Measurements from ENCODE around the gene CYP4F11.
"Not testable (repeated sequence)": the region's sequence is repeated elsewhere in the genome, so short reads cannot be mapped to it uniquely, and the experiment has no call there.

CYP4F11 gene, protein sequence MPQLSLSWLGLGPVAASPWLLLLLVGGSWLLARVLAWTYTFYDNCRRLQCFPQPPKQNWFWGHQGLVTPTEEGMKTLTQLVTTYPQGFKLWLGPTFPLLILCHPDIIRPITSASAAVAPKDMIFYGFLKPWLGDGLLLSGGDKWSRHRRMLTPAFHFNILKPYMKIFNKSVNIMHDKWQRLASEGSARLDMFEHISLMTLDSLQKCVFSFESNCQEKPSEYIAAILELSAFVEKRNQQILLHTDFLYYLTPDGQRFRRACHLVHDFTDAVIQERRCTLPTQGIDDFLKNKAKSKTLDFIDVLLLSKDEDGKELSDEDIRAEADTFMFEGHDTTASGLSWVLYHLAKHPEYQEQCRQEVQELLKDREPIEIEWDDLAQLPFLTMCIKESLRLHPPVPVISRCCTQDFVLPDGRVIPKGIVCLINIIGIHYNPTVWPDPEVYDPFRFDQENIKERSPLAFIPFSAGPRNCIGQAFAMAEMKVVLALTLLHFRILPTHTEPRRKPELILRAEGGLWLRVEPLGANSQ

DNA sequence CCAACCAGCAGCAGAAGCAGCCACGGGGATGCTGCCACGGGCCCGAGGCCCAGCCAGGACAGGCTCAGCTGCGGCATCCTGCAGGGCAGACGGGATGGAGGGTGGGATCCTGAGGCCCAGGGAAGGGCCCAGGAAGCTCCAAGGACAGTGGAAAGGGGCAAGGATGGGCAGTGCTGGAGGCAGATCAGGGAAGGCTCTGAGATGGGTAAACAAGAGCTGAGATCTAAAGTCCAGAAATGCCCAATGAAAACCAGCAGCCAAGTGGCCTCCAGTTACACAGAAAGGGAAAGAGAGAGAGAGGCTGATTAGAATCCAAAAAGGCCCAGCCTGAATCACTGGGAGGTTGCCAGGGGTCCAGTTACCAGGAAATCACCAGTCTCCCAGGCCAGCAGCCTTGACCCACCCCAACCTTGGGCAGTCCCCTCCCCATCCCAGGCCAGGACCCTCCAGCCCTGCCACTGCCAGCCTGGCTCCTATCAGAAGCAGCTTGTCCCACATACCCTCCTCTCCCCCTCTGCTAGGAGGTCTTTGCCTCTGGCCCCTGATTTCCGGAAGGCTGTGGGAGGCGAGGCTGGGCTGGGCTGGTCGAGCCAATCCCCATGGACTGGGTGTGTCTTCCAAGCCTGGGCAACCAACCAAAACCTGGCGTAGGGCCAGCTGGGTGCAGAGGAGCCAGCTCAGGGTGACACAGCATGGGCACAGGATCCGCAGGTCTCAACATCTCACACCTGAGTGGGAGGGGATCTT lies at the start of gene CYP4F11:
CYP4F11 (minus strand) TSS at position 198 of the 747 bp plus-strand sequence; CDS start at position 77, 121 bp downstream.
- H3K9me3 ChIP-seq: peaks cover 0 to 8% (median 6%) of the 10 kb centered on the region in 3 donors
- peaks cover 0 to 27% (median 16%) of the 10 kb centered on the region in 4 donors for H3K4me1 ChIP-seq
- H3K4me3 ChIP-seq: peak within 1 kb of the TSS; percentile 28 to 45

DNA sequence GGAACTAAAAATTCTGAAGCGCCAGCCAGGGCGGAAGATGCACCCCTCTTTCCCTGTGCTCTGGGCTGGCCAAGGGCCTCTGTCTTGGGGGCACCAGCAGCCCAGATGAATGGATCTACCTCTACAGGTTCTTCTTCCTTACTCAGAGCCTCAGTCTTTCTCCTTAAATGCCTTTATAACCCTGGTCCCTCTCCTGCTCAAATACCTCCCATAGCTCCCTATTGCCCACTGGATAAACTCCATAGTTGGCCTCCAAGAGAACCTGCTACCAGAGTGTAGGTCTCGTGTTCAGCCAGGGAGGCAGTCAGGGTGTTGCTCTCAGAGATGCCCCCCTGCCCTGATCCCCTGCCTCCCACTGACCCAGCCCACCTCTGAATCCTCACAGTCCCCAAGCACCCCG lies 45.0 kb upstream of the CYP4F11 start:
- H3K9me3 ChIP-seq: peaks cover 0 to 20% (median 11%) of the 10 kb centered on the region in 3 donors
- H3K27me3 ChIP-seq: peaks cover 0 to 35% of the 10 kb centered on the region in 2 donors
- H3K4me3 ChIP-seq: no peak overlapping the region
- H3K27ac ChIP-seq: no peak overlapping the region
- H3K36me3 ChIP-seq: no peaks in the 10 kb centered on the region
- DNase-seq: no peak
- intact Hi-C loops (cut with DNase I; ENCODE audit: low total_unique reads): no loop called here
- TF ChIP-seq, protein P1, sequence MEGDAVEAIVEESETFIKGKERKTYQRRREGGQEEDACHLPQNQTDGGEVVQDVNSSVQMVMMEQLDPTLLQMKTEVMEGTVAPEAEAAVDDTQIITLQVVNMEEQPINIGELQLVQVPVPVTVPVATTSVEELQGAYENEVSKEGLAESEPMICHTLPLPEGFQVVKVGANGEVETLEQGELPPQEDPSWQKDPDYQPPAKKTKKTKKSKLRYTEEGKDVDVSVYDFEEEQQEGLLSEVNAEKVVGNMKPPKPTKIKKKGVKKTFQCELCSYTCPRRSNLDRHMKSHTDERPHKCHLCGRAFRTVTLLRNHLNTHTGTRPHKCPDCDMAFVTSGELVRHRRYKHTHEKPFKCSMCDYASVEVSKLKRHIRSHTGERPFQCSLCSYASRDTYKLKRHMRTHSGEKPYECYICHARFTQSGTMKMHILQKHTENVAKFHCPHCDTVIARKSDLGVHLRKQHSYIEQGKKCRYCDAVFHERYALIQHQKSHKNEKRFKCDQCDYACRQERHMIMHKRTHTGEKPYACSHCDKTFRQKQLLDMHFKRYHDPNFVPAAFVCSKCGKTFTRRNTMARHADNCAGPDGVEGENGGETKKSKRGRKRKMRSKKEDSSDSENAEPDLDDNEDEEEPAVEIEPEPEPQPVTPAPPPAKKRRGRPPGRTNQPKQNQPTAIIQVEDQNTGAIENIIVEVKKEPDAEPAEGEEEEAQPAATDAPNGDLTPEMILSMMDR (IDR thresholded peaks at IDR 0.05): no peak
- H3K4me1 ChIP-seq: no peaks in the 10 kb centered on the region

More for the DNA sequence above, at the start of gene CYP4F11:
- TF ChIP-seq, protein P1 (IDR thresholded peaks at IDR 0.05): no peak
- peaks cover 0 to 2% of the 10 kb centered on the region in 2 donors for H3K27me3 ChIP-seq
- intact Hi-C loops (cut with DNase I; ENCODE audit: low total_unique reads): no loop called here
- peak; percentile 65 to 89 for DNase-seq
- peak within 1 kb of the TSS; percentile 73 to 87 for H3K27ac ChIP-seq
- no peaks in the 10 kb centered on the region for H3K36me3 ChIP-seq

DNA sequence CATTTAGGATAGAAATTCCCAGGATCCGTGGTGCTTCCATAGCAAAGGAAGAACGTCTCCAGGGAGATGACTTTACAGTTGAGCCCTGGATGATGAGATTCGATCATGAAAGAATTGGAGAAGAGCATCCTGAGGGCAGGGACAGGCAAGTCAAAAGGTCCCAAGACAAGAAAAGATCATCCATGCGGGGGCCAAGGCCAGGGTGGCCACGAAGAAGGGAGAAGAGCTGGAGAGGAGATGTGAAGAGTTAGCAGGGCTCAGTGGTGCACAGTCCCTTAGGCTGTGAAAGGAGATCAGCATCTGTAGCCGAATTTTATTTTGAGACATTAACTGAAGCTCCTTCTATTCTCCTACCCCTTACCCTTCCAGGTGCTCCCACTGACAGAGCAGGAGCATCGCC lies 43.4 kb upstream of the CYP4F11 start:
- Histone ChIP-seq H3K27ac (no peak overlapping the region), H3K27me3 (peaks cover 0 to 35% of the 10 kb centered on the region in 2 donors), H3K4me3 (no peak overlapping the region), H3K36me3 (no peaks in the 10 kb centered on the region), H3K9me3 (peaks cover 0 to 15% (median 6%) of the 10 kb centered on the region in 3 donors), H3K4me1 (no peaks in the 10 kb centered on the region)
- TF ChIP-seq, protein P1 (IDR thresholded peaks at IDR 0.05): no peak
- no peak for DNase-seq
- intact Hi-C loops (cut with DNase I; ENCODE audit: low total_unique reads): no loop called here

DNA sequence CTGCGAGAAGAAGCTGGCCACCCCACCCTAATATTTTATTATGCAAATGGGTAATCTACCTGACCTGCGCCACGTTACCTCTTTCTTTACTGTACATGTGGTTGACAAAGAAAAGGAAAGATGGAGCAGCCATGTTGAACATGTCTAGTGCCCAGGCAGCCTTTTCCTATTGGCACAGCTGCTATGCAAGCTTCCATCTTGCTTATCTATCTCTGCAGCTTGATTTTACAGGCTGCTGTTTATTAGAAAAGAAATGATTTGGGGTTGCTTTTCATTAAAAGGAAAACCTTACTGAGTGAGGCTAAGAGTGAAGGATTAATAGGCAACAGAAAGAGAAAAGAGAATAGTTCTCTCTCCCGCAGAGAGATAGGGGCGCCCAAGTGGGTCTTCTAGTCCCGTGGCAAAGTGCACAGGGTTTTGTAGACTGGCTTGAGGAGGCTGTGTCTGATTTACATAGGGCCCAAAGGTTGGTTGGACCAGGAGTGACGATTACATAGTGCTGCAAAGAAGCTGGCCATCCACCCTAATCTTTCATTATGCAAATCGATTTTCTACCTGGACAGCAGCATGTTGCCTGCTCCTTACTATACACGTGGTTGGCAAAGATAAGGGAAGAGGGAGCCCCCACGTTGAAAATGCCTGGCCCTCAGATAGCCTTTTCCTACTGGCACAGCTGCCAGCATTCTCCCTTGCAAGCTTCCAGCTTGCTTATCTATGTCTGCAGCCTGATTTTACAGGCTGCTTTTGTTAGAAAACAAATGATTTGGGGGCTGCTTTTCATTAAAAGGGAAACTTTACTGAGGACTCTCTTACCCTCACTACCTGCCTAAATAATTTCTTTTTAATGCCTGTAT lies 42.7 kb upstream of the CYP4F11 start:
- intact Hi-C loops (cut with DNase I; ENCODE audit: low total_unique reads): no loop called here
- Histone ChIP-seq H3K27ac (no peak overlapping the region), H3K36me3 (no peaks in the 10 kb centered on the region), H3K4me1 (no peaks in the 10 kb centered on the region), H3K4me3 (no peak overlapping the region), H3K9me3 (peaks cover 0 to 9% (median 6%) of the 10 kb centered on the region in 3 donors), H3K27me3 (peaks cover 0 to 35% of the 10 kb centered on the region in 2 donors)
- TF ChIP-seq, protein P1 (IDR thresholded peaks at IDR 0.05): no peak
- no peak for DNase-seq

DNA sequence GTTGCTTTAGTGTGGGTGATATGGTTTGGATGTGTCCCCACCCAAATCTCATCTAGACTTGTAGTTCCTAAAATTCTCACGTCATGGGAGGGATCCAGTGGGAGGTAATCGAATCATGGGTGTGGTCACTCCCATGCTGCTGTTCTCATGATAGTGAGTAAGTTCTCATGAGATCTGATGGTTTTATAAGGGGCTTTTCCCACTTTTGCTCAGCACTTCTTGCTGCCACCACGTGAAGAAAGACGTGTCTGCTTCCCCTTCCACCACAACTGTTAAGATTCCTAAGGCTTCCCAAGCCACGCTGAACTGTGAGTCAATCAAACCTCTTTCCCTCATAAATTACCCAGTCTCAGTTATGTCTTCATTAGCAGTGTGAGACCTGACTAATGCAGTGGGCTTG lies 40.5 kb upstream of the CYP4F11 start:
- intact Hi-C loops (cut with DNase I; ENCODE audit: low total_unique reads): no loop called here
- DNase-seq: no peak
- H3K4me1 ChIP-seq: no peaks in the 10 kb centered on the region
- no peaks in the 10 kb centered on the region for H3K36me3 ChIP-seq
- H3K4me3 ChIP-seq: no peak overlapping the region
- no peaks in the 10 kb centered on the region for H3K9me3 ChIP-seq
- H3K27ac ChIP-seq: no peak overlapping the region
- TF ChIP-seq, protein P1 (IDR thresholded peaks at IDR 0.05): no peak
- H3K27me3 ChIP-seq: peaks cover 0 to 23% of the 10 kb centered on the region in 2 donors

DNA sequence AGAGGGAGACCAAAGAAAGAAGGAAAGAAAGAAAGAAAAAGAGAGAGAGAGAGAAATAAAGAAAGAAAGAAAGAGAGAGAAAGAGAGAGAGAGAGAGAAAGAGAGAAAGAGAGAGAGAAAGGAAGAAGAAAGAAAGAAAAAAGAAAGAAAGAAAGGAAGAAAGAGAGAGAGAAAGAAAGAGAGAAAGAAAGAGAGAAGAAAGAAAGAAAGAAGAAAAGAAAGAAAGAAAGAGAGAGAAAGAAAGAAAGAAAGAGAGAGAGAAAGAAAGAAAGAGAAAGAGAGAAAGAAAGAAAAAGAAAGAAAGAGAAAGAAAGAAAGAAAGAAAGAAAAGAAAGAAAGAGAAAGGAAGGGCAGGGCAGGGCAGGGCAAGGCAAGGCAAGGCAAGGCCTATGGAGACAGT lies 37.7 kb upstream of the CYP4F11 start:
- DNase-seq; H3K4me3 ChIP-seq; intact Hi-C loops (cut with DNase I; ENCODE audit: low total_unique reads); H3K4me1 ChIP-seq; H3K36me3 ChIP-seq; H3K27ac ChIP-seq; H3K9me3 ChIP-seq: not testable (repeated sequence)
- peaks cover 0 to 11% of the 10 kb centered on the region in 2 donors for H3K27me3 ChIP-seq
